Spleen (tissue), 7 donors: ENCODE results near the gene MRPS16.

Experiments
- CTCF ChIP-seq, 11 experiments: fragments of 200-600 bp in 7 of 11; fragments of 450-650 bp in 4 of 11; sonication (generic) in 4 of 11; IDR thresholded peaks in 8 of 11; conservative IDR thresholded peaks in 3 of 11; 1 replicate in 7 of 11; 2 replicates in 4 of 11; pipeline versions ENCODE4 v1.4.0 to v1.8.0; 2016 to 2021; ENCODE audit warnings: antibody characterized with exemption in 11 of 11, inconsistent platforms in 4 of 11, mild to moderate bottlenecking in 1 of 11
- POLR2A ChIP-seq, 3 donors: fragments of 450-650 bp; IDR thresholded peaks; one replicate each; pipeline ENCODE4 v1.5.1; 2017; ENCODE audit warnings: antibody characterized with exemption in 3 of 3, mild to moderate bottlenecking in 1 of 3
- donor health status: DM: no; HTN: no; CAD: no; lungs with moderate emphysema.
- donor health status: DM: no; HTN: no; CAD: no.
- donor health status: DM: no; HTN: no; CAD: no.

DNA sequence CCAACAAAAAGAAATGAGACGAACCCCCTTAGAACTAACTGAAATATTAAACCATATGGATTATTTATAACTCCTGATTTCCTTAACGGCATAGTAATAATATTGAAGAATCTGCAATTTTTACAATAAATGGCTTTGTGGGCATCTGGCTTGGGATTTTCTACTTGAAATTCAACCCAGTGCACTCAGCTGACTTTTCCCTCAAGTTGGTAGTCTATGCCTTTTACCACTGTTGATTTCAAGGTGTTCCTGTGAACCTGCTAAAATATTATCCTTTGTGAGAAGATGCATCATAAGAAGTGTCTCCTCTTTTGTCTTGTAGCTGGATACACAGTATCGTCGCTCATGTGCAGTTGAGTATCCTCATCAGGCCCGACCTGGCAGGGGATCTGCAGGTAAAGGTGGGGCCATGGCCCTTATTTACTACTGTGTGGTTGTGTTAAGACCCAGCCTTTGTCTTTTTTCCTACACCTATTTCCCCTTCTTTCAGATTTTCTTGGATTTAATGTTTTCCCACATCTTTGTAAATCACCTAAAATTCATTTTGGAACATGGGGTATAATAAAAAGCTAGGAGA, 13.4 kb downstream of the MRPS16 start:
- no peak for TF ChIP-seq CTCF (IDR thresholded peaks at IDR 0.05 in 8 of 11, conservative IDR thresholded peaks at IDR 0.05 in 3 of 11)
- TF ChIP-seq POLR2A (IDR thresholded peaks at IDR 0.05): no peak
